HG03196 (cell line): Measurements from ENCODE around the gene TRPC4AP.

Experiments used
- ATAC-seq: cut with Tn5 transposase; IDR thresholded peaks from one replicate; pipeline ENCODE4 v1.9.1; 2021; ENCODE audit not compliant: unreplicated experiment

TRPC4AP gene

DNA sequence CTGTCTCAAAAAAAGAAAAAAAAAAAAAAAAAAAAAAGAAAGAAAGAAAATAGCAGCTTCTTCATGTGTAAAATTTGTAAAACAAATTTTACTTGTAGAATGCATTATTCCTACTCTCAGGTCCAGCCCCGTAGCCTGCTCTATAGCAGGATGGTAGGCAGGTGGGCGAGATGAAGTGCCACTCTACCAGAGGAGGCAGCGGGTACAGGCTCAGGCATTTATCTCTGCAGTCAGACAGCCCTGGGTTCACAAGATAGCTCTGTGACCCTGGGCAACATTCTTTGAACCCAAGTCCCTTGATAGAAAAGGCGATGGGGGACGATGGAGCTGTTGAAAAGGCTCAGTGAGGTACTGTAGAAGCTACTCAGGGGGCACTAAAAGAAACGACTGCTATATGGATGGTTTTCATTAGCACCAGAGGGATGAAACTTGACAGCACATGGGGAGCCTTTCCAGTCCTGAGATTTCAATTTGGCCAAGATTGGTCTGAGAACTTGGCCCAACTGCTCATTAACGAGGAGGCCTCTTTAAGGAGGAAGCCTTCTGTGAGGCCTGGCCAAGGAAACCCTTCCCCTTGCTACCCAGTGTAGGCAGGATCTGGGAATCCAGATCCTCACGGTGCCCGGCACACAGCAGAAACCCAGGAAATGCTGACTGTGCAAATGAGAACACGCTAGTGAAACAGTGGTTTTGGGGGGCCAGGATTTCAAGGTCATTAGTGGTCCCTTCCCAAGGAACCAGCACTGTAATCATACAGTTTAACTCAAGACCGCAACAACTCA lies 73.8 kb downstream of the TRPC4AP start:
- no peak for ATAC-seq

DNA sequence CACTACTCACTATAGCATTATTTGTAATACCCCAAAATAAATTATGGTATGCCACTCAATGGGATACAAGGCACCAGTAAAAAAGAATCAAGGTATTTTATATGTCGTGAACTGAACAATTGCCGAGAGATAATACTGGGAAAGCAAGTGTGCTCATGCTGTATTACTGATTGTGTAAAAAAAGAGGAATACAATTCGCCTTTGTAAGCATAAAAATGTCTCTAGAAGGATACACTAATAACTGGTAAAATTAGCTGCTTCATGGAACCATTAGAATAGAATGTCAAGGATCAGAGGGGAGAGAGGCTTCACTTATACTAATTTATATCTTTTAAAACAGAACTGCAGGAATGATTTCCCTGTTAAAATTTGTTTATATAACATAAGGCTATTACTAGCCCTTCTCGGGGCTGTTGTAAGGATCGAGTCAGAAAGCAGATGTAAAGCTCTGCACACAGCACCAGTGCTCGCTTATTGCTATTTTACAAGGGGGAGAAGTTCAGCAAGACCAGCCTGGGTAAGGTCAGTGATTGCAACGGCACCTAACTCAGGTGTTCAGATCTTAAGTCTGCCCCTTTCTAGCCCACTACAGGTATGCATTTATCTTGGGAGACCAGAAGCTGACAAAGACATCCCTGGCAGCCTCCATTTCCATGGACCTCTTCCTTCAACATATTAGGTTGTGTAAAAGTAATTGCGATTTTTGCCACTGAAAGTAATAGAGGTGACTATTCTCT lies 75.3 kb downstream of the TRPC4AP start:
- no peak for ATAC-seq

DNA sequence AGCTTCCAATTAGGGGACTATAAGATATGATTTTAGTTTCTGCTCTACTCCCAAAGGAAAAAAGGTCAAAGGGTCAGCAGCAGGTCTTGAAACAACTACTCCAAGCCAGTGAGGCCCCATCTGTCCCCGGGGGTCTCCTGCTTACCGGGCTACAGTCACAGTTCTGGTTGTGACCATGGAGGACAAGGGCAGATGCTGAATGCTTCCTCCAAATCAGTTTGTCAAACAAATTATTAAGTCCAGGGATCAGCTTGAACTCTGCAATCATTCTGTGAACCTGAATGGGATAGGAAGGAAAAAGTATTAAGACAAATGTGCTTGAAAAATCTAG lies 76.8 kb downstream of the TRPC4AP start:
- no peak for ATAC-seq

DNA sequence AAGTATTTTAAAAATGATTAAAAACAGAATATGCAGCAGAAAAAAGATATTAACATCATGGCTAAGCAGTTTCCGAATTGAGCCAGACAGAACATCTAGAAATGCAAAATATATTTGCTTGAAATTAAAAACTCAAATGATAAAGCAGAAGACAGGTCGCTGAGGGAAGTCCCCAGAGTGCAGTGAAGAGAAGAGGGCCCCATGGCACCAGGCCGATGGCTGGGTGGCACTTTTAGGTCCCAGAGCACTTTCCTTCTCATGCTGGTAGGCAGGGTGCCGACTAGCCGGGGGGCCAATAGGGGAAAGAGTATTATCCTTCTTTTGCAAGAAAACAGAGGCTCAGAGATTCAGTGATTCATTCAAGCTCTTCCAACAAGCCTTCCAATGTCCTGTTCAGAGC lies 78.1 kb downstream of the TRPC4AP start:
- no peak for ATAC-seq

DNA sequence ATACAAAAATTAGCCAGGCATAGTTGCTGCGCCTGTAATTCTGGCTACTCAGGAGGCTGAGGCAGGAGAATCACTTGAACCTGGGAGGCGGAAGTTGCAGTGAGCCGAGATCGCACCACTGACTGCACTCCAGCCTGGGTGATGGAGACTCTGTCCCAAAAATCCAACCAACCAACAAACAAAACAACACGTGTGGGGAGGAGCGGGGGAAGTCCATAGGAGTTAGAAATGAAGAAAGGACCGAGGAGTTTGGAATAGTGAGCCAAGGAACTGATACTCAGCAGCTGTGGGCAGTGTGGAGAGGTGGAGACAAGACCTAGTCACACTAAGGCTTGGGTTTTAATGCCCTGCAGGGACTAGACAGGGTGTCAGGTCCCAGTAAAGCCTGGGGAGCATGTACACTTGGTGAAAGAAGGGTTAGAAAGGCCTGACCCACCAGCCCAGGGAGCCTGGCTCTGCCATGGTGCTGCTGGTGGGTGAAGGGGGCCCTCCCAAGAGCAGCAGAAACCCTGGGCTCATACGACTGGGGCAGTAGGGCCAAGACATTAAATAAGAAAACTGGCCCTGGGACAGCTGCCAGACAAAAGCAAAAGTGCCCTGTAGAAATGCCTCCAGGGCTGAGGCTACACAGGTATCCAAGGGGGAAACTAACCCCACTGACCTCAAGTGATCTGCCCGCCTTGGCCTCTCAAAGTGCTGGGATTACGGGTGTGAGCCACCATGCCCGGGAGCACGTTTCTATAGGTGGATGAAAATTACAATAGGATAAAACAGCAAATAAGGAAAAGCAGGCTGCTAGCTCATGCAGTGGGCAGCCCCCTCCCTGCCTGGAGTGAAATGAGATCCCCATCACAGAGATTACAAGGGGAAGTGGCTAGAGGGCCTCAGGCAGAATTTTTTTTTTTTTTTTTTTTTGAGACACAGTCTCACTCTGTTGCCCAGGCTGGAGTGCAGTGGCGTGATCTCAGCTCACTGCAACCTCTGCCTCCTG lies 78.9 kb downstream of the TRPC4AP start:
- ATAC-seq, result no peak

DNA sequence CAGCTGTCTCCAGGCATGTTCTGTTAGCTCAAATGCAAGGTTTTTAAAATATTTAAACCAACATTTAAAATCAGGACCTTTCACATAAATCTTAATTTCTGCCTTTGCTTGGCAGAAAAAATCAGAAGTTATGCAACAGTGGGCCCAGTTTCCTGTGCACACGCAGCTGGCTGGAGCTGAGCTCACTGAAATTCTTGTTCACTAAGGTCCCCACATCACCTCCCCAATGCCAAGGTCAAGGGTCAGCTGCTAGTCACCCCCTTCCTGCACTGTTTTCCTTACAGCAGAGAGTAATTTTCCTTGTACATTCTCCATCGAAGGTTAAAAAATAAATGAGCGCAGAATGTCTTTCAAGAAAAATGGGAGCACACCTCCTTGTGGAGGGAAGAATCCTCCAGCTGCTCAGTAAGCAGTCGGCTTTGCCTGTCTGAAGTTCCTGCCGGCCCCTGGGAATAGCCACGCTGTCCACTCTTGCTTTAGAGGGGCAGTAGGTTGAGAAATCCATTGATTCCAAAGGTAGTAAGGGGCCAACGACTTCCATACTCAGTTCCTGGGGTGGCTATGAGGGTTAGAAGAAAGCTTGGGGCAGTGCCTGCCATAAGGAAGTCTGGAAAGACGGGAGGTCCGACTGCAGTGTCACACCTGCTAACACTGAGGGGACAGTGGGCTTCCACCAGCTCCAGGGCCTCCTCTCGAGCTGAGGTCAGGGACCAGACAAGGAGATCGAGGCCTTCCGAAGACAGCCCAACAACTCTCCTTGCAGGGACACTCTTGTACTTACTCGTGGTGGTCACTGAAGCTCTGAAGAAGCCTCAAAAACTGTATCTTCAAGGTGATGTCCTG lies 80.2 kb downstream of the TRPC4AP start:
- no peak for ATAC-seq

DNA sequence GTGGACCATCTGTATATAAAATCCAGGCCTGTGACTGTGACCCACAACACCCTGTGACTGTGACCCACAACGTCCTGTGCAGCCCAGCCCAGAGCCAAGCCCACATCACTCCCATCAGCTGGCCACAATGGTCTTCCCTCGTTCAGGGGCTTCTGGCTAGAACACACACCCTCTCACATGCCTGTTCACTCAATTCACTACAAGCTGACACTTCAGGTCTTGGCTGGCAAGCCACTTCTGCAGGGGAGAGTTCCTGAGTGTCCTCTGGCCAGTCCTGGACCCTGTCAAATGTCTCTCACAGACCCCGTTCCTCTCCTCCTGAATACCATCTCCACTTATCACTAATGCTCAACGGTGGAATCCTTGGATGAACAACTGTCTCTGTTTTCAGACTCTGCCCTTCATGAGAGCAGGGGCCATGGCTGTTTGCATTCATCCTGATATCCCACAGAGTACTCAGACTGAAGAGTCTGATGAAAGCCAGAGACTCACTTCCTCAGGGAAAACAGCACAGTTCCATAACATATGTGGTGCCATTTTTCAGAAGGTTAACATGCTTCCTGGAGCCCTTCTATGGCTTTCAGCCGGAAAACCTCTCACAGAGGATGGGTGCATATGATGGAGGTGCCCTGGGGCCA lies 80.9 kb downstream of the TRPC4AP start:
- no peak for ATAC-seq

DNA sequence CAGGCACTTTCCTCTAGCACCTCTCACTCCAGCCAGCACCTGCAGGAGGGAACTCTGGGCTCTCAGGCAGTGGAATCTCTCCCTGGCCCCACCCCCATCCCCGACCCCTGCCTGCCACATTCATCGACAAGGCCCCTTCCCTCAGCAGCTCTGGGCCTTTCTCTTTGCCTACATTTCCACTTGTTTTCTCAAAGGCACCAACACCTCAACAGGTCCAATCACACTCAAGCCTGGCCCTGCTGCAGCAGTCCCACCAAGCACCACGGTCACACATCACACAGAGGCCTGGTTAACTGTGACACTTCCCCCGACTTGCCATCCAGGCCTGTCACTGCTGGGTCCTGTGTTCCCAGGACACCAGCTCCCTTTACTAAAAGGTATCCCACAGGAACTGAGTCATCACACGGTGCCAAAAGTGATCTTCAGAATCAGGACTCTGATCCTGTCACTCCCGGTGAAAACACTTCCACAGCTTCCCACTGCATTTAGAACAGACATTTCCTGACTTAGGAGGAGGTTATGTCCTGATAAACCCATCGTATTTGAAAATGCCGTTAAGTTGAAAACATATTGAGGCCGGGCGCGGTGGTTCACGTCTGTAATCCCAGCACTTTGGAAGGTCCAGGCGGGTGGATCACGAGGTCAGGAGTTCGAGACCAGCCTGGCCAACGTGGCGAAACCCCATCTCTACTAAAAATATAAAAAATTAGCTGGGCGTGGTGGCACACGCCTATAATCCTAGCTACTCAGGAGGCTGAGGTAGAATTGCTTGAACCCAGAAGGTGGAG lies 82.0 kb downstream of the TRPC4AP start:
- no peak for ATAC-seq

DNA sequence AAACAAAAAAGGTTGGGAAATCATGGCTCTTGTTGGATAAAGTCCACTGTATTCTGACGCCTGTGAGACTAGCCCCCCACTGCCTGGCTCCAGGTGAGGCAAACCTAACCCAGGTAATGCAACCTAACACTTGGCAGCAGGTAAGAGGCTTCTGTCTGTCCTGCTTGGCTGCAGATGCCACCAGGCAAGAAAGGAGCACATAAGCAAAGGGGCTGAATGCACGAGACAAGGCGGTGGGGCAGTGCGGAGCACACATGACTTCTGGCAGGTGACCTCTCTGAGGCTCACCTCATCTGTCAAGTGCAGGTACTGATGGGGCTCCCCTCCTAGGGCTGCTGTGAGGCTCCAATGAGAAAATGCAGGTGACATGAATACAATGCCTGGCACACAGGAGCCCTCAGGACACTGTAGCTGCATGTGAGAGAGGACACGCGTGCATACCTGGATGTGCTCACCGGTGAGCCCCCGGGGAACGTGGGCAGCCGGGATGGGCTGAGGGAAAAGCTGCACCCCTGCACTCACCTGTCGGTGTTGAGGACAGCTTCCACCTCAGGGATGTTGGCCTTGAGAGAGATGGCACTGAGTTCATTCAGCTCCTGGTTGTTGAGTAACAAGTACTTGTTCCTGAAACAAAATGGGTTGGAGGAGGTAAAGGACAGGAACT lies 82.8 kb downstream of the TRPC4AP start:
- no peak for ATAC-seq

DNA sequence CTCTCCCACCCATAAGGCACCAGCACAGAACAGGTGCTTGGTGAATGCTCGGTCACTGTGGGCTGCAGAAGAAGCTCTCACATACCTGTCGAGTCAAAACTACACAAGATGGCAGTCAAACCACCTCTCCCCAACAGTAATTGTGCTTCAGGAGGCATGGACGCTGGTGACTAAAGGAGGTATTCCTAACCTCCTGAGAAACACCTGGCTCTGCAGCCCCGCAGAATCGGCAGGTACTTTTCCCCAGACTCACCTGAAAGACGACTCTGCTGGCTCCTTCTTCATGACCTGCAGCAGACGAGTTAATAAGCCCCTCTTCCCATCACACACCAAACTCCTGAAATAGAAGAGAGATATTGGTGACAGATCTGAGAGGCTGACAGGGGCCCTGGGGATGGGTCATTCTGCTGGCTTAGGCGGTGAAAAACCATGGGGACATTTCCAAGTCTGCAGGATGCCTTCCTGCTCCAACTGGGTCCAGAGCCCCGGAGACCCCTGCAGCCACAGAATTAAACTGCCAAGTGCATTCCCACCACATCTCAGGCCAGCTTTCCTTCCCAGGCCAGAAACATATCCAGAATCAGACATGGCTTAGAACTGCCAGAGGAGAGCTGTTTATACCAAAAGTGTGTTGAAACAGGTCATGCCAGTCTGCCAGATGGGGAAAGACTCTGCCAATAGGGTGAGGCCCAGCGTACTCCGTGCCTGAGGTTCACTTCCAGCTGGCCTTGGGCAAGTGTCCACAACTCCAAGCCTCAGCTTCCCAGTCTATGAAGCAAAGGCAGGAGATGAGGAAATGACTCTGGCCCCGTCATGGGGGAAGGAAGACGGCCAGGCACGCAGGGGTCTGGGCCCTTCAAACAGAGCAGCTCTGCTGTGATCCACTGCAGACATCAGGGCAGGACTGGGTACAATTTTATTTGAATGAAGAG lies 83.9 kb downstream of the TRPC4AP start:
- ATAC-seq, result no peak

DNA sequence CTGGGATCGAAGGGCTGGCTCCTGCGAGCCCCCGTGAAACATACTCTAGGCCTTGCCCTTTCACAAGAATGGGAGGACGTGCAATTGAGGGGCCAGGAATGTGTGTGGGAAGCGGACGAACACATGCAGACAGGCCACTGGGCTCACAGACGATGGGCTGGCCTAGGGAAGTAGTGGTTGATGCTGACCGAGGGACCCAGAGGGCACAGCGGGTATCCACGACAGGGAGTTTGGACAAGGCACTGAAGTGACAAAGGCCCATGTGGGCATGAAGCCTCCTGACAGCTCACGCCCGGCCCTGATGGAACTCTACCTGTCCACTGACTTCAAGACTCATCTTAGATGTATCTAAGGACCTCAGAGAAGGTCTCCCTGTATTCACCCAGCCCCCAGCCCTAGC lies 84.7 kb downstream of the TRPC4AP start:
- ATAC-seq, result no peak

DNA sequence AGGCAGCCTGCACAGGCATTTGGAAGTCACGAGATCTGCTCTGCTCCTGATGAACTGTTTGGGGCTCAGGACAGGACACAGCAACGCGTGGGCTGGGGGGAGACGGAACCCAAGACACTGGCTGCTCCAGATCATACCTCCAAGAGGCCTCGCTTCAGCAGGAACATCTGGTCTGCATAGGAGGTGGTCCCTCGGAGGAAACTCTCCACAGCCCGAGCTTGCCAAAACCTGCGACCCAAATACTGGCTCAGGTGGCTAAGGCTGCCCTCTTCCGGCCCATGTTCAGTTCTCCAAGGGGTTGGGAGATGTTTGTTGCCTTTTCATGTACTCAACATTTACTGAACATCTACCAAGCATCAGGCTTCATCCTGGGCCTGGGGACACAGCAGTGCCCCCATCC lies 85.2 kb downstream of the TRPC4AP start:
- no peak for ATAC-seq

DNA sequence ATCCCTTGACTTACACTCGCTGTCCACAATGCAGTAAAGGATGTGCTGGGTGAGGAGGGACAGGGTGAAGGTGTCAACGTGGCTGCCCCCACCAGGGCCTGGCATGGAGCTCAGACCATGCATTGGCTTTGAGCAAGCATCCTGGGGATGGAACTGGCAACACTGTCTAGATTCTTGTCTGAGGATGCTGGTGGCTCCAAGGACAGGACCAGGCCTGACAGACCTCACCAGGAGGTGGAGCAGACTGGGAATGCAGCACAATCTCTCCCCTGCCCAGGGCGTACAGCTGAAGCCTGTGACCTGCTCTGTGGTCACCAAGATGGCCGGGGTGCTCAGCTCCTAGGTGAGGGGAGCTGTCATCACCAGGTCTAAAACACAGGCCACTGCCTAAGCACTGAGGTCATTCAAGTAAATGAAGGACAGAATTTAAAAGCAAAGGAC lies 86.1 kb downstream of the TRPC4AP start:
- no peak for ATAC-seq

DNA sequence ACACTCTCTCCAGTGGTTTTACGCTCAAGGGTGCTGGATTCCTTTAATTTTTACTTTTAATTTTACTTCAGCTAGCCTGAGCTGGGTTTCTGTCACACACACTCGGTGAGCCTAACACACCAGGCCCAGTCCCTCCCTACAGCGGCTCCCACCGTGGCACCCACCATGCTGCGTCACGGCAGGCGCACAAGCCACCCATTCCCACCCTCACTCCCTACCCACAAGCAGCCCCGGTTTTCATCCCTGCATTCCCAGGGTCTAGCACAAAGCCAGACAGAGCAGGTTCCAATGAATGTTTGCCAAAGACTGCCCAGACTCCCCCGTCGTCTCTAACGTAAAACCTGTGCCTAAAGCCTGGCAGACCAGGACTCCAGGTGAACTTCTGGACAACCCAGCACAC lies 86.6 kb downstream of the TRPC4AP start:
- ATAC-seq, result no peak

DNA sequence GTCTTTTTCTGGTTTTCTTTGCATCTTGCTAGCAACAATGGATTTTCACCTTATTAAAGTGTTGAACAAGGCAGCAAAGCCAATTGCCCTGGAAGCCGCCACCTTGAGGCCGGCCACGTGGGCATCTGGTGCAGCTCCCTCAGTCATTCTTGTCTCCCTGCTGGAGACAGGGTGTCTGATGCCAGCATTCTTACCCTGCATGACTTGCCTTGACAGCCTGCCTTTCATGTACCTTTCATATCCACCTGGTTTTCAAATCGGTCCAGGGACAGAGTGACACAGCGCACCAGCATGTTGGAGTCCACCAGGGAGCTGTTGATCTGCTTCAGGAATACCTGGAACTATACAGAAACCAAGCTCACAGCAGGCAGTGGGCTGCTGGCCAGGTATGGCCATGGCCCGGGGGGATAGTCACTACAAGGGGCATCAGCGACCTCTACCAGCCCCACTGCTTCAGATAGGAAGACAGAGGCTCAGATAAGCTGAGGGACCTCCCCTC lies 87.1 kb downstream of the TRPC4AP start:
- no peak for ATAC-seq

DNA sequence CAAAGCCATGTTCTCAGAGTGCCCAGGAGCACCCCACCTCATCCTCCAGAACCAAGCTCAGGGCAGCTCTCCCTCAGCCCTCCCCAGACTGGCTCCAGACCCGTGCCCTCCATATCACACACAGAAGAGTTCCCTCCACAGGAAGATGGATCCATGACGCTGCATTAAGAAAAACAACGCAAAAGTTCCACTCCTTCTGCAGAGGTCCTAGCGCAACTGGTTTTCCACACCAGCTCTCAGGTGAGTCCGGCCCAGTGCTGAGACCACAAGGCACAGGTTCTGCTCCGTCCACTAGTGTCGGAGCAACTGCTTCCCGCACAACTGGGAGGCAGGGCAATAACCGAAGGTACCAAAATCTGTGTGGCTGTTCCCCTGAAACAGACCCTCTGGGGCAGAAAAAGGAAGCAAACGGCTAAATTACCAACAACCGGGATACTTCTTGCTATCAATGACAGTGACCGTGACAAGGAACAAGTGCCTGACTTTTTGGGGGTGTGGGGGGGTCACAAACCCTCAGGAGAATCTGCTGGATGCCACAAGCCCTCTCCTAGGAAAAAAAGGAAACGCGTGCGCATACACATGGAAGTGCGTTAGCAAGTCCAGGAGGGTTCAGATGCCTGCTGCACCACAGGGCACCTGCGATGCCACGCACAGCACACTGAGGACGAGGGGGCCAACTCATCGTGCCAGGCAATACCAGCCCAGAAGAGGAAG lies 87.7 kb downstream of the TRPC4AP start:
- ATAC-seq, result no peak
